Upper lobe of right lung (tissue), 1 donor: ENCODE data around the gene LAT. TPM values are rescaled to one million over a fixed set of nuclear protein-coding genes. Genes with fewer than 3 reads are reported as not detected.

ENCODE experiments used
- ATAC-seq: fragments of 200-7000 bp; cut with Tn5 transposase; one replicate; pipeline ENCODE4 v1.9.1; 2020; ENCODE audit warnings: mild to moderate bottlenecking, moderate library complexity
- DNase-seq: peaks from one replicate; pipeline ENCODE4 v3.0.0-alpha.2; 2020
- H3K27ac ChIP-seq: fragments of 200-600 bp; one replicate; pipeline ENCODE4 v1.8.0; 2022
- H3K27me3 ChIP-seq: fragments of 200-600 bp; one replicate; pipeline ENCODE4 v1.8.0; 2022; ENCODE audit warnings: mild to moderate bottlenecking
- H3K36me3 ChIP-seq: fragments of 200-600 bp; one replicate; pipeline ENCODE4 v1.8.0; 2022
- H3K4me1 ChIP-seq: fragments of 200-600 bp; one replicate; pipeline ENCODE4 v1.8.0; 2022
- H3K4me3 ChIP-seq: fragments of 200-600 bp; one replicate; pipeline ENCODE4 v1.8.0; 2022; ENCODE audit warnings: mild to moderate bottlenecking
- H3K9me3 ChIP-seq: fragments of 200-600 bp; one replicate; pipeline ENCODE4 v1.8.0; 2022
- CTCF ChIP-seq: fragments of 200-600 bp; IDR thresholded peaks from one replicate; pipeline ENCODE4 v1.8.0; 2022; ENCODE audit warnings: antibody characterized with exemption
- intact Hi-C: fragments of 100-400 bp; cut with DNase I; formaldehyde crosslinking; loops from one replicate; pipeline ENCODE4 v1.11.0; 2022
- total RNA-seq: library from RNA; stranded (reverse); fragmentation: NEBNext Ultra II Directional; extraction: Animal tissue kit (Norgen Biotek cat#: 25700); gene quantifications from one replicate; pipeline ENCODE4 v1.2.1, GENCODE V29; 2021
- donor health status: DM: no; HTN: yes; CAD: no; lungs with severe emphysema.

LAT gene
- total RNA-seq, 1 donor from 2014 or later: 13.4 TPM

GRCh38 chr16:28980929-28981328, 3.9 kb upstream of the LAT start:
- TF ChIP-seq CTCF: no peak
- intact Hi-C loops: no loop called here
- Histone ChIP-seq H3K27ac (no peak overlapping the region), H3K27me3 (no peaks in the 10 kb centered on the region), H3K4me1 (peaks cover 3% of the 10 kb centered on the region), H3K36me3 (peaks cover 55% of the 10 kb centered on the region), H3K9me3 (no peaks in the 10 kb centered on the region), H3K4me3 (no peak overlapping the region)
- DNase-seq (no peak), ATAC-seq (no peak)

GRCh38 chr16:28981517-28981916, 3.3 kb upstream of the LAT start:
- peak; percentile 15 for ATAC-seq
- Histone ChIP-seq H3K36me3 (peaks cover 59% of the 10 kb centered on the region), H3K9me3 (no peaks in the 10 kb centered on the region)

GRCh38 chr16:28982418-28982817, 2.4 kb upstream of the LAT start:
- TF ChIP-seq CTCF: no peak
- Histone ChIP-seq H3K4me1 (no peaks in the 10 kb centered on the region), H3K27me3 (no peaks in the 10 kb centered on the region), H3K4me3 (no peak overlapping the region), H3K27ac (no peak overlapping the region), H3K9me3 (no peaks in the 10 kb centered on the region), H3K36me3 (peaks cover 68% of the 10 kb centered on the region)
- no peak for DNase-seq
- intact Hi-C loops: no loop called here
- no peak for ATAC-seq

More at GRCh38 chr16:28981517-28981916, 3.3 kb upstream of the LAT start:
- TF ChIP-seq CTCF: peak; percentile 52
- no peak overlapping the region for H3K4me3 ChIP-seq
- no peaks in the 10 kb centered on the region for H3K27me3 ChIP-seq
- DNase-seq: no peak
- intact Hi-C loops: no loop called here
- H3K27ac ChIP-seq: no peak overlapping the region
- H3K4me1 ChIP-seq: no peaks in the 10 kb centered on the region

GRCh38 chr16:28982949-28983348, 1.9 kb upstream of the LAT start:
- no peak for ATAC-seq
- intact Hi-C loops: no loop called here
- no peaks in the 10 kb centered on the region for H3K9me3 ChIP-seq
- no peak overlapping the region for H3K27ac ChIP-seq
- H3K36me3 ChIP-seq: peaks cover 72% of the 10 kb centered on the region
- no peak for DNase-seq
- H3K4me3 ChIP-seq: no peak overlapping the region
- no peaks in the 10 kb centered on the region for H3K27me3 ChIP-seq
- H3K4me1 ChIP-seq: no peaks in the 10 kb centered on the region
- TF ChIP-seq CTCF: no peak

GRCh38 chr16:28983644-28984043, 1.2 kb upstream of the LAT start:
- H3K4me3 ChIP-seq: no peak overlapping the region
- H3K27me3 ChIP-seq: no peaks in the 10 kb centered on the region
- H3K27ac ChIP-seq: no peak overlapping the region
- peaks cover 73% of the 10 kb centered on the region for H3K36me3 ChIP-seq
- ATAC-seq (no peak), DNase-seq (no peak)
- no peaks in the 10 kb centered on the region for H3K4me1 ChIP-seq
- TF ChIP-seq CTCF: no peak
- intact Hi-C loops: no loop called here
- H3K9me3 ChIP-seq: no peaks in the 10 kb centered on the region

GRCh38 chr16:28984091-28984490, 761 bp upstream of the LAT start:
- peaks cover 73% of the 10 kb centered on the region for H3K36me3 ChIP-seq
- intact Hi-C loops: no loop called here
- ATAC-seq (no peak), DNase-seq (no peak)
- no peak for TF ChIP-seq CTCF
- H3K9me3 ChIP-seq: no peaks in the 10 kb centered on the region
- H3K27me3 ChIP-seq: no peaks in the 10 kb centered on the region
- peak overlapping the region; percentile 40 for H3K4me3 ChIP-seq
- no peaks in the 10 kb centered on the region for H3K4me1 ChIP-seq
- H3K27ac ChIP-seq: peak overlapping the region; percentile 72
